Mammary microvascular endothelial cell (primary cell): ENCODE measurements around the gene MC5R. TPM values are rescaled to one million over a fixed set of nuclear protein-coding genes. Genes with fewer than 3 reads are reported as not detected.

ENCODE experiments used
- total RNA-seq: library from RNA; depleted of rRNA; stranded (reverse); fragments of >200 nt; gene quantifications from 2 replicates; pipeline ENCODE4 v1.2.3, GENCODE V29; 2015

The MC5R gene
- not detected in 2 replicates for total RNA-seq

GRCh38 chr18:13823707-13824395 lies at the start of gene MC5R:
Gene MC5R, plus strand, starts transcription at chr18:13824149. Its CDS starts 1,617 bp downstream, at chr18:13825766.

Other genes starting within 250 kb of the MC5R start
- gene FAM210A, start 97.6 kb upstream of the MC5R start, total RNA-seq = 8.1 and 15.3 TPM in 2 replicates
- gene RNMT, start 97.5 kb upstream of the MC5R start, total RNA-seq = 14.1 and 15.6 TPM in 2 replicates
- gene MC2R, start 91.4 kb downstream of the MC5R start, total RNA-seq = not detected in 2 replicates